Upper lobe of left lung (tissue), 4 donors: Measurements from ENCODE around the gene CTLA4.

ENCODE experiments used
- POLR2A ChIP-seq, 4 donors: fragments of 450-650 bp; IDR thresholded peaks; one replicate each; pipeline ENCODE4 v1.5.1; 2016 to 2017; ENCODE audit warnings: antibody characterized with exemption in 4 of 4, mild to moderate bottlenecking in 2 of 4
- TF ChIP-seq, protein P1 (sequence below), 6 experiments: fragments of 450-650 bp in 4 of 6; fragments of 200-600 bp in 2 of 6; sonication (generic) in 2 of 6; IDR thresholded peaks; one replicate each; pipeline ENCODE4 v1.5.1; 2016 to 2019; ENCODE audit warnings: antibody characterized with exemption in 6 of 6

DNA sequence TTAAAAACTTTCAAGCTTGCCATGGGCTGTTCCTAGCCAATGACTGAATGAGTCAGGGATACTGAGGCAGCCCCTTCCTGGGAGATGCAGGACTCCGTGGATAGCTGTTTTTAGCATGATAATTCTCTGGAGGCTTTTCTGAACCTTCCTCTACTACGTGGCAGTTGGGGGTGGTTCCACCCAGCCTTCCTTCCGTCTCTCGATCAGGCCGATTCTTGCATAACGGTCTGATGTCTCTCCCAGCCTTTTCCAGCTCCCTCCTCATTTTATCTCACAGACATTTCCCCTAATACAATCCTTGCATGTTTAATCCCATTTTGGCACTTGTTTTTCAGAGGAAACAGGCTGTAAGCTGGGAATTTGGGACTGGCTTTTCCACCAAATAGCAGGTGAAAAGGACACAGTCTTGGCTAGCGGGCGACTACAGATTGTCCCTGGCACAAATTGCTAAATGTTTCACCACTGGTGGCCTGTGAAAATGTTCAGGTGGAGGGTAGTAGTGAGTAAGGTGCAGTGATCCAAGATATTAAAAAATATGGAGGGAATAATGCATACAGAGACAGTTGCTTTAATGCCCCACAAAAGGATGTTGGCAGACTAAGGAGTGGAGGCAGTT, 21.0 kb upstream of the CTLA4 start:
- TF ChIP-seq, protein P1, sequence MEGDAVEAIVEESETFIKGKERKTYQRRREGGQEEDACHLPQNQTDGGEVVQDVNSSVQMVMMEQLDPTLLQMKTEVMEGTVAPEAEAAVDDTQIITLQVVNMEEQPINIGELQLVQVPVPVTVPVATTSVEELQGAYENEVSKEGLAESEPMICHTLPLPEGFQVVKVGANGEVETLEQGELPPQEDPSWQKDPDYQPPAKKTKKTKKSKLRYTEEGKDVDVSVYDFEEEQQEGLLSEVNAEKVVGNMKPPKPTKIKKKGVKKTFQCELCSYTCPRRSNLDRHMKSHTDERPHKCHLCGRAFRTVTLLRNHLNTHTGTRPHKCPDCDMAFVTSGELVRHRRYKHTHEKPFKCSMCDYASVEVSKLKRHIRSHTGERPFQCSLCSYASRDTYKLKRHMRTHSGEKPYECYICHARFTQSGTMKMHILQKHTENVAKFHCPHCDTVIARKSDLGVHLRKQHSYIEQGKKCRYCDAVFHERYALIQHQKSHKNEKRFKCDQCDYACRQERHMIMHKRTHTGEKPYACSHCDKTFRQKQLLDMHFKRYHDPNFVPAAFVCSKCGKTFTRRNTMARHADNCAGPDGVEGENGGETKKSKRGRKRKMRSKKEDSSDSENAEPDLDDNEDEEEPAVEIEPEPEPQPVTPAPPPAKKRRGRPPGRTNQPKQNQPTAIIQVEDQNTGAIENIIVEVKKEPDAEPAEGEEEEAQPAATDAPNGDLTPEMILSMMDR (IDR thresholded peaks at IDR 0.05): no peak
- TF ChIP-seq POLR2A (IDR thresholded peaks at IDR 0.05): no peak
